Colonic mucosa (tissue), 4 donors: ENCODE measurements around the gene IFNA17. TPM values are rescaled to one million over a fixed set of nuclear protein-coding genes. Genes with fewer than 3 reads are reported as not detected.

Experiments used
- DNase-seq: peaks from one replicate; pipeline ENCODE4 v3.0.0-alpha.2; 2020
- H3K27ac ChIP-seq: fragments of 200-600 bp; one replicate; pipeline ENCODE4 v1.8.0; 2021
- H3K27me3 ChIP-seq: fragments of 200-600 bp; one replicate; pipeline ENCODE4 v1.8.0; 2021
- H3K36me3 ChIP-seq: fragments of 200-600 bp; one replicate; pipeline ENCODE4 v1.8.0; 2021
- H3K4me1 ChIP-seq: fragments of 200-600 bp; one replicate; pipeline ENCODE4 v1.8.0; 2021; ENCODE audit warnings: mild to moderate bottlenecking
- H3K4me3 ChIP-seq: fragments of 200-600 bp; one replicate; pipeline ENCODE4 v1.8.0; 2021
- H3K9ac ChIP-seq, 2 donors: one replicate each; pipeline ENCODE4 v1.7.0; 2013; ENCODE audit warnings: control low read depth in 2 of 2, low read depth in 2 of 2, low read length in 2 of 2
- H3K9me3 ChIP-seq: fragments of 200-600 bp; one replicate; pipeline ENCODE4 v1.8.0; 2021
- CTCF ChIP-seq: fragments of 200-600 bp; IDR thresholded peaks from one replicate; pipeline ENCODE4 v1.8.0; 2022; ENCODE audit warnings: antibody characterized with exemption, mild to moderate bottlenecking
- intact Hi-C: fragments of 100-400 bp; cut with DNase I; formaldehyde crosslinking; loops from one replicate; pipeline ENCODE4 v1.14.1; 2022
- total RNA-seq, 2 donors: library from RNA; stranded (reverse); fragmentation: NEBNext Ultra II Directional in 1 of 2; extraction: Animal tissue kit (Norgen Biotek cat#: 25700) in 1 of 2; gene quantifications; one replicate each; pipeline ENCODE4 v1.2.1, GENCODE V29; 2021
- donor health status: healthy.
- donor health status: DM: no; HTN: no; CAD: no.
- donor health status: DM: no; HTN: no; CAD: no.

The IFNA17 gene
- total RNA-seq, 2 donors from 2014 or later, result not detected

- intact Hi-C loops, result loop anchor here (10.0 kb wide), 1 partner anchor 199 kb away; no protein-coding TSS in a partner anchor
- no peaks in the 10 kb centered on the region for H3K9me3 ChIP-seq
- H3K36me3 ChIP-seq, result no peaks in the 10 kb centered on the region
Measured at GRCh38 chr9:21255538-21256212, 27.7 kb upstream of the IFNA17 start.

GRCh38 chr9:21252721-21253547 is 24.9 kb upstream of the IFNA17 start:
- no peaks in the 10 kb centered on the region for H3K9me3 ChIP-seq
- no peak overlapping the region for H3K4me3 ChIP-seq
- H3K36me3 ChIP-seq, result no peaks in the 10 kb centered on the region
- H3K9ac ChIP-seq, result no peak overlapping the region
- H3K4me1 ChIP-seq, result no peaks in the 10 kb centered on the region
- H3K27ac ChIP-seq, result no peak overlapping the region
- TF ChIP-seq CTCF, result no peak
- H3K27me3 ChIP-seq, result no peaks in the 10 kb centered on the region
- intact Hi-C loops, result loop anchor here (10.0 kb wide), 1 partner anchor 202 kb away; no protein-coding TSS in a partner anchor
- DNase-seq, result no peak

More at GRCh38 chr9:21255538-21256212, 27.7 kb upstream of the IFNA17 start:
- H3K27ac ChIP-seq, result no peak overlapping the region
- no peak overlapping the region for H3K4me3 ChIP-seq
- H3K4me1 ChIP-seq, result no peaks in the 10 kb centered on the region
- no peaks in the 10 kb centered on the region for H3K27me3 ChIP-seq
- DNase-seq, result no peak
- no peak overlapping the region for H3K9ac ChIP-seq
- no peak for TF ChIP-seq CTCF

GRCh38 chr9:21251638-21252037 is 23.6 kb upstream of the IFNA17 start:
- no peak overlapping the region for H3K9ac ChIP-seq
- intact Hi-C loops, result loop anchor here (10.0 kb wide), 1 partner anchor 203 kb away; no protein-coding TSS in a partner anchor
- H3K9me3 ChIP-seq, result no peaks in the 10 kb centered on the region
- H3K36me3 ChIP-seq, result no peaks in the 10 kb centered on the region
- no peaks in the 10 kb centered on the region for H3K4me1 ChIP-seq
- no peak for TF ChIP-seq CTCF
- no peak overlapping the region for H3K27ac ChIP-seq
- H3K4me3 ChIP-seq, result no peak overlapping the region
- H3K27me3 ChIP-seq, result no peaks in the 10 kb centered on the region
- no peak for DNase-seq

GRCh38 chr9:21251190-21251589 is 23.2 kb upstream of the IFNA17 start:
- Histone ChIP-seq H3K4me3 (no peak overlapping the region), H3K9me3 (no peaks in the 10 kb centered on the region), H3K27me3 (no peaks in the 10 kb centered on the region), H3K4me1 (no peaks in the 10 kb centered on the region), H3K9ac (no peak overlapping the region), H3K27ac (no peak overlapping the region), H3K36me3 (no peaks in the 10 kb centered on the region)
- no peak for TF ChIP-seq CTCF
- intact Hi-C loops, result loop anchor here (10.0 kb wide), 1 partner anchor 204 kb away; no protein-coding TSS in a partner anchor
- no peak for DNase-seq

- no peak overlapping the region for H3K4me3 ChIP-seq
- no peak overlapping the region for H3K9ac ChIP-seq
- no peak for TF ChIP-seq CTCF
- no peaks in the 10 kb centered on the region for H3K9me3 ChIP-seq
- H3K36me3 ChIP-seq, result no peaks in the 10 kb centered on the region
- intact Hi-C loops, result no loop called here
- H3K4me1 ChIP-seq, result no peaks in the 10 kb centered on the region
- H3K27me3 ChIP-seq, result no peaks in the 10 kb centered on the region
- DNase-seq, result no peak
- no peak overlapping the region for H3K27ac ChIP-seq
Measured at GRCh38 chr9:21244836-21245235, 16.8 kb upstream of the IFNA17 start.
